ENCODE results near the gene SNX9. TPM values are rescaled to one million over a fixed set of nuclear protein-coding genes. Genes with fewer than 3 reads are reported as not detected.
"Not testable (repeated sequence)": the region's sequence is repeated elsewhere in the genome, so short reads cannot be mapped to it uniquely, and the experiment has no call there.

Gene SNX9
- total RNA-seq, 2 experiments from 2014 or later = 14.8 to 15.2 TPM

DNA sequence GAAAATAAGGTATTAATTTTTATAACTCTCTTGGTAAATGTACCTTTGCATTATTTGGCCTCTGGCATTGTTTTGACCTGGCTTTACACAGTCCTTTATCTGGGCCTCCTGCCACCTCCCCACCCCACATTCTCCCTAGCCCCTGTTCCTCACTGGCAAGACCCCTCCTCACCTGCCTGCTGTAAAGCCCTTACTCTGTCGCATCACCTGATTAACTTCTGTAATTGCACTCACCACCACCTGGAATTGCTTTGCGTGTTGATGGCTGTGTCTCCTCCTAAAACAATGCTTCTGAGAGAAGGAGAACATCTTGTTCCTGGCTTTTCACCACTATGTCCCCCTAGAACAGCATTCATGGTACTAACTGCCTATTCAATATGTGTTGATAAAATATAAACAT, 24.8 kb downstream of the SNX9 start:
- DNase-seq (no peak), ATAC-seq (ENCODE audit: low read depth) (no peak)
- Mint-ChIP-seq H3K36me3 (peaks cover 22% of the 10 kb centered on the region), H3K27ac (no peak overlapping the region), H3K4me1 (peaks cover 24% of the 10 kb centered on the region), H3K27me3 (no peaks in the 10 kb centered on the region), H3K9me3 (peaks cover 4% of the 10 kb centered on the region), H3K4me3 (no peak overlapping the region)
- POLR2A ChIA-PET = no interaction called here

DNA sequence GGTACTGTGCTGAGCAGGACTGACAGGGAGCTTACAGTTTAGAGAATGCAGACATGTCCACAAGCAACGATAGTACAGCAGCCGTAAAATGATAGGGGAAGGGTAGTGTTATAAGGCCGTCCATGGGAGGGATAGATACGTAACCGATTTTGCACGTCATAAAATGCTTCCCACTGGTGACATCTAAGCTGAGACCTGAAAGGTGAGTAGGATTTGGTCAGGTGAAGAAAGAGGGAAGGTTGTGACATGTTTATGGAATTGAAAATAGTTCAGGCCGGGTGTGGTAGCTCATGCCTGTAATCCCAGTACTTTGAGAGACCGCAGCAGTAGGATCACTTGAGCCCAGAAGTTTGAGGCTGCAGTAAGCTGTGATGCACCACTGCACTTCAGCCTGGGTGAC, 25.6 kb downstream of the SNX9 start:
- H3K4me1 Mint-ChIP-seq = peaks cover 25% of the 10 kb centered on the region
- ATAC-seq (ENCODE audit: low read depth) (no peak), DNase-seq (no peak)
- no peaks in the 10 kb centered on the region for H3K27me3 Mint-ChIP-seq
- H3K9me3 Mint-ChIP-seq = peaks cover 10% of the 10 kb centered on the region
- no peak overlapping the region for H3K4me3 Mint-ChIP-seq
- peaks cover 29% of the 10 kb centered on the region for H3K36me3 Mint-ChIP-seq
- H3K27ac Mint-ChIP-seq = no peak overlapping the region
- POLR2A ChIA-PET = no interaction called here

DNA sequence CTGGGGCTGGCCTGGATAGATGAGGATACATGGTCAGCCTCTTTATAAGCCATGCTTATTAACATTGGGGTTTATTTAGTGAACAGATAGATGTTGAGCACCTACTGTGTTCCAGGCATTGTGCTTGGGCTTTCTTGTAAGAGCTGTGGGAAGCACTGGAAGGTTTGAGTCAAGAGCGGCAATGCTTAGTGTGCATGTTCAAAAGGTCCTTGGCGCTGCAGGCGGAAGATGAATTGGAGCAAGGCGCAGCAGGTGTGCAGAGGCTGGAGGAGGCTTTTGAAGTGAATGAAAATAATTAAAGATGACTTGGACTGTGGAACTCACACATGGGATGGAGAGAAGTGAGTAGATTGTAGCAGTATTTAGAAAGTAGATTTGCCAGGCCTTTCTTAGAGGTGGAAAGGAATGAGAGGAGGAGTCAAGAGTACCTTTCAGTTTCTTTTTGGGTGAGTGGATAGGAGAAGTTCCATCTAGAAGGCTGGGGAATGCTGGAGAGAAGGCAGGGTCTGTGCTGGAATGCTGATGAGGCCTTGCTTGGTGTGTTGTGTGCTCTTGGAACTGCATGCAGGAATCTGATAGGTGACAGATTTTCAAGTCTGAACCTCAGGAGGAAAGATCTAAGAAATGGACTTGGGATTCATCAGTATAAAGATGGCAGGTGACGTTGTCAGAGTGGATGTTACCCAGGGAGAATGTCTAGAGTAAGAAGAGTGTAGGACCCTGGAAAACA, 26.4 kb downstream of the SNX9 start:
- Mint-ChIP-seq H3K4me3 (peak overlapping the region; percentile 19), H3K36me3 (peaks cover 29% of the 10 kb centered on the region)
- POLR2A ChIA-PET = no interaction called here

DNA sequence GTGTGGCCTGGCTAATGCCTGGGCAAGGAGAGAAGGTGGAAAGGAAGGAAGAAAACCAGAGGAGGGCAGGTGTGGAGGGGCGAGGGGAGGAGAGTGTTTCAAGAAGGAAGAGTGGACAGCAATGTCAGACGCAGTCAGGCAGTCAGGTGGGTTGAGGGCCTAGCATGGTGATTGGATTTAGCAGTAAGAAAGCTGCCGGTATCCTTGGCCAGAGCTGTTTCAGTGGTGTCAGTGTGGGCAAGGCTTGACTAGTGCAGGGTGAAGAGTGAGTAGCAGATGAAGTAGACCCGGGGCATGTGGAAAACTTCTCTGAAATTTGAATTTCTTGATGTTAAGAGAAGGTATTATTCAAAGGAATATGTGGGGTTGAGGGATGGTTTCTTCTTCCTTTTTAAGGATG, 27.0 kb downstream of the SNX9 start:
- POLR2A ChIA-PET = no interaction called here
- Mint-ChIP-seq H3K27me3 (no peaks in the 10 kb centered on the region), H3K9me3 (peaks cover 11% of the 10 kb centered on the region), H3K27ac (peak overlapping the region; percentile 24), H3K4me1 (peaks cover 25% of the 10 kb centered on the region), H3K4me3 (no peak overlapping the region), H3K36me3 (peaks cover 32% of the 10 kb centered on the region)
- DNase-seq (no peak), ATAC-seq (ENCODE audit: low read depth) (no peak)

More for the DNA sequence above, 26.4 kb downstream of the SNX9 start:
- peak overlapping the region; percentile 24 for H3K27ac Mint-ChIP-seq
- peaks cover 23% of the 10 kb centered on the region for H3K4me1 Mint-ChIP-seq
- DNase-seq = no peak
- no peaks in the 10 kb centered on the region for H3K27me3 Mint-ChIP-seq
- H3K9me3 Mint-ChIP-seq = peaks cover 10% of the 10 kb centered on the region
- ATAC-seq (ENCODE audit: low read depth) = peak; percentile 36

DNA sequence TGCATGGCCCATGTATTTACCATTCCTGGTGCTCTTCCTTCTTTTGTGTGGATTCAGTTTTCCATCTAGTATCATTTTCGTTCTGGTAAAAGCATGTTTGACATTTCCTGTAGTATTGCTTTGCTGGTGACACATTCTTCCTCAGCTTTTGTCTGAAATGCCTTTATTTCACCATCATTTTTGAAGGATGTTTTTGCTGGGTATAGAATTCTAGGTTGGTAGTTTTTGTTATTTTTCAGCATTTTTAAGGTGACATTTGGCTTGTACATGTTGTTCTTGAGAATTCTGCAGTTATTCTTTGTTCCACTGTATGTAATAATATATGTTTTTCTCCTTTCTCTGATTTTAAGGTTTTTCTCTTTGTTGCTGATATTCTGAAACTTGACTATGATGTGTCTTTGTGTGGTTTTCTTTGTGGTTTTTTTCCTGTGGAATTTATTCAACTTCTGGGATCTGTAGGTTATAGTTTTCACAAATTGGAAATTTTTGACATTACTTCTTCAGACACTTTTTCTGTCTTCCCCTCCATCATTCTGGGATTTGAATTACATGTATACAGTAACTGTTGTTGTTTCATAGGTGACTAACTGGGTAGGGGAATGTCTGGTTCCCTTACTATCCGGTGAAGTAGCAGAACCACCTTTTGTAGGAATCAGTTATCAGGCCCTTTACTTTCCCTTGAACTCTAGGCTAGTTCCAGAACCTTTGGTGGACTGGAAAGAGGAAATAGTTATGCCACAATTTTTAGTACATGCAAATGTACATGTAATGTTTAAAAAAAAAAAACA, 30.2 kb downstream of the SNX9 start:
- no peak for DNase-seq
- ATAC-seq (ENCODE audit: low read depth) = no peak
- Mint-ChIP-seq H3K4me3 (no peak overlapping the region), H3K4me1 (peaks cover 17% of the 10 kb centered on the region), H3K27ac (no peak overlapping the region), H3K27me3 (peaks cover 7% of the 10 kb centered on the region), H3K36me3 (peaks cover 35% of the 10 kb centered on the region), H3K9me3 (peaks cover 11% of the 10 kb centered on the region)
- POLR2A ChIA-PET = no interaction called here

DNA sequence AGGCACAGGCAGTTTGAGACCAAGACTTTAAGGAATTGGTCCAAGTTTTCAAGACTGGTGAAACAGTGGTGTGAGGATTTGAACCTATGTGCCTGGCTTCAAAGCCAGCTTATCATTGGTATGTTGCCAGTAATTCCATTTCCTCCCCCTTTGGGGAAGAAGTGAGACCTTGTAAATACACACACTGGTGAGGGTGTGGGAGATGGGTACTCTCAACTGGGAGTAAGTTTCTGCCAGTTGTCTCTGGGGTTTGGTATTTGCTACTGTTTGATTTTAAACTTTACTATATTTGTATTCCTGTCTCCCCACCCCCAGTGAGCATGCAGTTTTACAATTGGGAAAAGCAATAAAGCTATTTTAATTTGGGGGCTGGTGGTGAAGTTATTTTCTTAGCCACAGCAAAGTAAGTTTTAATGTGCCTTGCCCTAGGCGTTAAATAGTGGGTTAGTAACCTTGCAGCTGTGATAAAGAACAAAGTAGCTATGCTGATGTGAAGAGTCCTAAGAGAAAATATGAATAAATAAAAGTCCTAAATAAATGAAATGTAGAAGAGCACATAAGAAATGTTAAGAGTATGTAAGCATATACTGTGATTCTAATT, 31.0 kb downstream of the SNX9 start:
- Mint-ChIP-seq H3K36me3 (peaks cover 39% of the 10 kb centered on the region), H3K27ac (no peak overlapping the region)
- POLR2A ChIA-PET = no interaction called here

DNA sequence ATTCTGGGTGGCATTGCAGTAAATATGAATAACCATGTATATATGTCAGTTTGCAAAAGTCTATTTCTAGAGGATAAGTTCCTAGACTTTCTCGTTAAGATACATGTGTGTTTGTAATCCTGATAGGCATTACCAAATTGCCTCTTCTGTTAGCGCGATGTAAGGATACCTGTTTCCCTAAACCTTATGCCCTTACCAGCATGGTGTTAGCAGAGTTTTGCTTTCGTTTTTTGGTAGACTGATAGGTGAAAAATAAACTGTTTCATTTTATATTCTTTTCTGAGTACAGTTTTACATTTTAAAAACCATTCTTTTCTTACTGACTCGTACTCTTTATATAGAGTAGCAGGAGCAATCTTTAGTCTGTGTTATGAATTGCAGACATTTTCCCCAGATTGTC, 32.3 kb downstream of the SNX9 start:
- ATAC-seq (ENCODE audit: low read depth) (no peak), DNase-seq (no peak)
- Mint-ChIP-seq H3K9me3 (peaks cover 11% of the 10 kb centered on the region), H3K4me1 (peaks cover 21% of the 10 kb centered on the region), H3K4me3 (no peak overlapping the region), H3K27ac (no peak overlapping the region), H3K27me3 (peaks cover 23% of the 10 kb centered on the region), H3K36me3 (peaks cover 32% of the 10 kb centered on the region)
- POLR2A ChIA-PET = no interaction called here

More for the DNA sequence above, 31.0 kb downstream of the SNX9 start:
- DNase-seq = no peak
- Mint-ChIP-seq H3K4me3 (no peak overlapping the region), H3K4me1 (peaks cover 21% of the 10 kb centered on the region), H3K27me3 (peaks cover 15% of the 10 kb centered on the region), H3K9me3 (peaks cover 11% of the 10 kb centered on the region)
- ATAC-seq (ENCODE audit: low read depth) = no peak

DNA sequence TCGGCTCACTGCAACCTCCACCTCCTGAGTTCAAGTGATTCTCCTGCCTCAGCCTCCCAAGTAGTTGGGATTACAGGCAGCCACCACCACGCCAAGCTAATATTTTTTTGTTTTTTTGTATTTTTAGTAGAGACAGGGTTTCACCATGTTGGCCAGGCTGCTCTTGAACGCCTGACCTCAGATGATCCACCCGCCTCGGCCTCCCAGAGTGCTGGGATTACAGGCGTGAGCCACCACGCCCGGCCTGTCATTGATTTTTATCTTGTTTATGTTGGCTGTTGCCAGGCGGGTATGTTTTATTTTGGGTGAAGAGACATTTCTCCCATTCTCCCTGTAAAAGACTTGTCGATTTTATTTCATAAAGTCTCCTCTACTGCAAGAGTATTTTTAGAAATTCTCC, 32.8 kb downstream of the SNX9 start:
- ATAC-seq (ENCODE audit: low read depth); DNase-seq; H3K27ac Mint-ChIP-seq; POLR2A ChIA-PET; H3K4me3 Mint-ChIP-seq: not testable (repeated sequence)
- Mint-ChIP-seq H3K4me1 (peaks cover 24% of the 10 kb centered on the region), H3K9me3 (peaks cover 11% of the 10 kb centered on the region), H3K36me3 (peaks cover 32% of the 10 kb centered on the region), H3K27me3 (peaks cover 27% of the 10 kb centered on the region)

DNA sequence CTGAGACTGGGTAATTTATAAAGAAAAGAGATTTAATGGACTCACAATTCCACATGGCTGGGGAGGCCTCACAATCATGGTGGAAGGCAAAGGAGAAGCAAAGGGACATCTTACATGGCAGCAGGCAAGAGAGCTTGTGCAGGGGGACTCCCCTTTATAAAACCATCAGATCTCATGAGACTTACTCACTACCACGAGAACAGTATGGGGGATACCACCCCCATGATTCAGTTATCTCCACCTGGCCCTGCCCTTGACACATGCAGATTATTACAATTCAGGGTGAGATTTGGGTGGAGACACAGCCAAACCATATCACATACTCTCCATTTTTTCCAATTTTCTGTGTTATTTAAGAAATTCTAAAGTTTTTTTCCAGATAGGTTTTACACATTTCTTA, 35.6 kb downstream of the SNX9 start:
- Mint-ChIP-seq H3K27me3 (peaks cover 50% of the 10 kb centered on the region), H3K36me3 (peaks cover 20% of the 10 kb centered on the region), H3K4me1 (peaks cover 26% of the 10 kb centered on the region)
- DNase-seq; H3K9me3 Mint-ChIP-seq; POLR2A ChIA-PET; ATAC-seq (ENCODE audit: low read depth); H3K4me3 Mint-ChIP-seq; H3K27ac Mint-ChIP-seq: not testable (repeated sequence)

DNA sequence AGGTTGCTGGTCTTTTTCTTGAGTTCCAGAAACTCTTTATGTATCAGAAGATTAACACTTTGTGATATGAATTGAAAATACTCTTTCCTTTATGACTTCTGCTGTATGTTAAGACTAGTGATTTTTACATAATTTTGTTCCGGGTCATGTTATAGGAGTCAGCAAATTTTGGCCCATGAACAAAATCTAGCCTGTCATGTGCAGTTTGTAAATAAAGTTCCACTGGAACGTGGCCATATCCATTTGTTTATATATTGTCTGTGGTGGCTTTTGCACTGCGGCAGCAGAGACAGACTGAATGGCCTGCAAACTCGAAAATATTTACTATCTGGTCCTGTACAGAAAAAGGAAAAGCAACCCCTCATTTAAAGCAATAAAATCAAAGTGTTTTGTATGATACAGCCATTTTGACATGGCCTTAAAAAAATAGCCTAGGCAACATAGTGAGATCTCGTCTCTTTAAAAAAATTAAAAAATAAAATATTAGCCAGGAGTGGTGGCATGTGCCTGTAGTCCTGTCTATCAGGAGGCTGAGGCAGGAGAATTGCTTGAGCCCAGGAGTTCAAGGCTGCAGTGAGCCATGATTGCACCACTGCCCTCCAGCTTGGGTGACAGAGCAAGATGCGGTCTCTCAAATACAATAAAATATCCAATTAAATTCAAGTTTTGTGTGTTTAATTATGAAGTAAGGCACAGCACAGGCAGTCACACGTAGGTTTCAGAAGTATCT, 36.9 kb downstream of the SNX9 start:
- Mint-ChIP-seq H3K9me3 (peaks cover under 1% of the 10 kb centered on the region), H3K4me3 (no peak overlapping the region), H3K27me3 (peaks cover 50% of the 10 kb centered on the region), H3K36me3 (peaks cover 18% of the 10 kb centered on the region), H3K4me1 (peaks cover 25% of the 10 kb centered on the region), H3K27ac (no peak overlapping the region)
- ATAC-seq (ENCODE audit: low read depth) = no peak
- POLR2A ChIA-PET = no interaction called here
- no peak for DNase-seq

DNA sequence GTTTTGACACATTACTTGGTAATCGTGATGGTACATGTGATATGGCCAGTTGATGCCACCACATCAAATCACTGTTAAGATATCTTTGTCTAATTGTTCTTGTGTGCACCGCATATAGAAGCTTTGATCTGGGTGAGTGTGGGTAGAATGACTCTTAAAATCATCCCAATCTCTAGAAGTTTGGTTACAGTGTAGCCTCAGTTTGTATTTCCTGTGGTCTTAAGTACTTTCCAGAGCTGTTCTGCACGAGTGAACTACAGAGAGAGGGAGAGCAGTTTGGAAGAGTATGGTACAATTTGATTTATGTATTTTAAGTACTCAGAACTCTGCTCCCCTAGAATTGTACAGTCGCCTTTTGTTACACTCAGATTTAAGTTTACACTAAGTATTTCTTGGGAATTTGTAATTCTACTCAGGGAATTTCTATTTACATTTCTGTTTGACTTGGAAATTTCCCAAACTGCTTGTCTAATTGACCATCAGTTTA, 37.5 kb downstream of the SNX9 start:
- Mint-ChIP-seq H3K4me1 (peaks cover 25% of the 10 kb centered on the region), H3K27me3 (peaks cover 50% of the 10 kb centered on the region), H3K9me3 (no peaks in the 10 kb centered on the region), H3K36me3 (peaks cover 19% of the 10 kb centered on the region), H3K27ac (peak overlapping the region; percentile 11), H3K4me3 (peak overlapping the region; percentile 15)
- POLR2A ChIA-PET = no interaction called here
- DNase-seq (no peak), ATAC-seq (ENCODE audit: low read depth) (peak; percentile 88)

DNA sequence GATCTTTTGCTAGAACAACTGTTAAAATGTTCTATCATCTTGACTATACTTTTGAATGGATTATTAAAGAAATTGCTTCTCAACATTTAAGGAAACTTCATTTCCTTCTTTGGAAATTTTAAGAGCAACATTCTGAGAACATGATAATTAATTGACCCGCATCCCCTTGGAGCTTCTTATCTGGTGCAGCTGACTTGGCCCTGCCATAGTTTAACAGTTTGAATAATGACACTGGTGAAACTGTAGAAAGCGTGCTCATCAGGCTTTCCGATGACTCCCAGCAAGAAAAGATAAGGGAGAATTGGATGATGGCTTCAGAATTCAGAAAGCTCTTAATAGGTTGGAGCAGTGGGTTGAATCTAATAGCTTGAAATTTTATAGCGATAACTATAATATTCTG, 38.1 kb downstream of the SNX9 start:
- Mint-ChIP-seq H3K27me3 (peaks cover 50% of the 10 kb centered on the region), H3K9me3 (no peaks in the 10 kb centered on the region), H3K36me3 (peaks cover 18% of the 10 kb centered on the region), H3K4me3 (no peak overlapping the region), H3K4me1 (peaks cover 24% of the 10 kb centered on the region), H3K27ac (no peak overlapping the region)
- DNase-seq (no peak), ATAC-seq (ENCODE audit: low read depth) (no peak)
- POLR2A ChIA-PET = no interaction called here

DNA sequence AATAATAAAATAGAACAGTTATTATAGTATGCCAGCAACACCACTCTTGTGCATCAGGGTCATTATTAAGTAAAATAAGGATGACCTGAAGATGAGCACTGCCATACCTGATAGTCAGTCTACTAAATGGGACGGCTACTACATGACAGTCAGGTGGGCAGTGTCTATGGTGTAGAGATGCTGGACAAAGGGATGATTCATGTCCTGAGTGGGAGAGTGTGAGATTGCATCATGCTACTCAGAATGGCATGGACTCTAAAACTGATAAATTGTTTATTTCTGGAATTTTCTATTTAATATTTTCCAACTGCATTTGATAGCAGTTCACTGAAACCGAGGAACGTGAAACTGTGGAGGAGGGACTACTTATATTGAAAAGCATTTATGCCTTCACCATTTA, 38.8 kb downstream of the SNX9 start:
- Mint-ChIP-seq H3K36me3 (peaks cover 18% of the 10 kb centered on the region), H3K9me3 (no peaks in the 10 kb centered on the region), H3K27me3 (peaks cover 50% of the 10 kb centered on the region), H3K4me3 (no peak overlapping the region), H3K27ac (no peak overlapping the region), H3K4me1 (peaks cover 27% of the 10 kb centered on the region)
- DNase-seq (no peak), ATAC-seq (ENCODE audit: low read depth) (no peak)
- POLR2A ChIA-PET = no interaction called here

All from activated naive CD8-positive, alpha-beta T cell treated with anti-CD3 and anti-CD28 coated beads, Interleukin-2, amount 10 ng/mL, durations not matched to agents 7 days and 5 days (primary cell).